Measurements from ENCODE around the gene B3GNT9. TPM values are rescaled to one million over a fixed set of nuclear protein-coding genes. Genes with fewer than 3 reads are reported as not detected.
A peak's percentile ranks its signal among the peaks of the same experiment; 100 is the strongest.

Gene B3GNT9
- total RNA-seq, 4 donors from 2014 or later, result 52.0 to 103 (median 85.7) TPM

- Histone ChIP-seq H3K9me3 (no peaks in the 10 kb centered on the region), H3K4me3 (replicated peaks in 1 of 3) (peak overlapping the region; percentile 47 to 94 (median 73)), H3K36me3 (no peaks in the 10 kb centered on the region), H3K27ac (peak overlapping the region; percentile 62 to 79 (median 71)), H3K4me1 (peaks cover 44 to 48% of the 10 kb centered on the region in 2 donors), H3K27me3 (no peaks in the 10 kb centered on the region)
- peak; percentile 59 to 68 for DNase-seq
- TF ChIP-seq POLR2A (IDR thresholded peaks at IDR 0.05), result no peak
- TF ChIP-seq, protein P1, sequence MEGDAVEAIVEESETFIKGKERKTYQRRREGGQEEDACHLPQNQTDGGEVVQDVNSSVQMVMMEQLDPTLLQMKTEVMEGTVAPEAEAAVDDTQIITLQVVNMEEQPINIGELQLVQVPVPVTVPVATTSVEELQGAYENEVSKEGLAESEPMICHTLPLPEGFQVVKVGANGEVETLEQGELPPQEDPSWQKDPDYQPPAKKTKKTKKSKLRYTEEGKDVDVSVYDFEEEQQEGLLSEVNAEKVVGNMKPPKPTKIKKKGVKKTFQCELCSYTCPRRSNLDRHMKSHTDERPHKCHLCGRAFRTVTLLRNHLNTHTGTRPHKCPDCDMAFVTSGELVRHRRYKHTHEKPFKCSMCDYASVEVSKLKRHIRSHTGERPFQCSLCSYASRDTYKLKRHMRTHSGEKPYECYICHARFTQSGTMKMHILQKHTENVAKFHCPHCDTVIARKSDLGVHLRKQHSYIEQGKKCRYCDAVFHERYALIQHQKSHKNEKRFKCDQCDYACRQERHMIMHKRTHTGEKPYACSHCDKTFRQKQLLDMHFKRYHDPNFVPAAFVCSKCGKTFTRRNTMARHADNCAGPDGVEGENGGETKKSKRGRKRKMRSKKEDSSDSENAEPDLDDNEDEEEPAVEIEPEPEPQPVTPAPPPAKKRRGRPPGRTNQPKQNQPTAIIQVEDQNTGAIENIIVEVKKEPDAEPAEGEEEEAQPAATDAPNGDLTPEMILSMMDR (IDR thresholded peaks at IDR 0.05), result no peak
- intact Hi-C loops (cut with DNase I), result loop anchor here (10.0 kb wide), 1 partner anchor 54 kb away; the partner anchor contains the start of gene PHAF1
- WGBS, 2 donors, result 7 to 9% methylated on average over 22 to 29 of the region's 34 CpGs
These were observed 8.1 kb upstream of the B3GNT9 start for GRCh38 chr16:67158637-67159600.

DNA sequence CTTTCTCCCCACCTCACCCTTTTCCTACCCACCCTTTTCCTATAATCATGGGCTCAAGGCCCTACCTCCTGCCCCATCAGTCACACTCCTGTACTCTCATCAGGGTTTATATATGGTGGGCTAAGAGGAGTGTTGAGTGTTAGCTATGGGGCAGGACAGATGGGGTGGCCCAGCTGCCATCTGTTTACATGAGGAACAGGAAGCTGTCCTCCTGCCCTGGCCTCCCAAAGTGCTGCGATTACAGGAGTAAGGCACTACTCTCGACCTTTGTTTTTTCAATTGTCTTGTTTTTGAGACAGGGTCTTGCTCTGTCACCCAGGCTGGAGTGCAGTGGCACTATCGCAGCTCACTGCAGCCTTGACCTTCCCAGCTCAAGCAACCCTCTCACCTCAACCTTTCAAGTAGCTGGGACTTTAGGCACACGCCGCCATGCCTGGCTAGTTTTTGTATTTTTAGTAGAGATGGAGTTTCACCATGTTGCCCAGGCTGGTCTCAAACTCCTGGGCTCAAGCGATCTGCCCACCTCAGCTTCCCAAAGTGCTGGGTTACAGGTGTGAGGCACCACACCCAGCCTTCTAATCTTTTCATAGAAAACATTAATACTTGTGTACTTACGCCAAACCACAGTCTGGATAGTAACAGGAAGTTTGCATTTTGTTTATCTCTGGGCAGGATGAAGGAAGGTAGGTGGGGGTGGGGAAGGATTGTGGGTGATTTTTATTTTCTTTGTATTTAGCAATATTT is 7.3 kb upstream of the B3GNT9 start:
- H3K4me1 ChIP-seq, result peaks cover 35 to 40% of the 10 kb centered on the region in 2 donors
- intact Hi-C loops (cut with DNase I), result loop anchor here (10.0 kb wide), 1 partner anchor 53 kb away; the partner anchor contains the start of gene PHAF1
- no peaks in the 10 kb centered on the region for H3K36me3 ChIP-seq
- H3K9me3 ChIP-seq, result no peaks in the 10 kb centered on the region
- H3K27ac ChIP-seq, result peak overlapping the region in 1 of 3 donors; percentile 62
- WGBS, 2 donors, result 40 to 44% methylated on average over 7 of the region's 7 CpGs
- no peak overlapping the region for H3K4me3 ChIP-seq (replicated peaks in 1 of 3)
- DNase-seq, result no peak
- TF ChIP-seq, protein P1 (IDR thresholded peaks at IDR 0.05), result no peak
- TF ChIP-seq POLR2A (IDR thresholded peaks at IDR 0.05), result no peak
- H3K27me3 ChIP-seq, result no peaks in the 10 kb centered on the region

DNA sequence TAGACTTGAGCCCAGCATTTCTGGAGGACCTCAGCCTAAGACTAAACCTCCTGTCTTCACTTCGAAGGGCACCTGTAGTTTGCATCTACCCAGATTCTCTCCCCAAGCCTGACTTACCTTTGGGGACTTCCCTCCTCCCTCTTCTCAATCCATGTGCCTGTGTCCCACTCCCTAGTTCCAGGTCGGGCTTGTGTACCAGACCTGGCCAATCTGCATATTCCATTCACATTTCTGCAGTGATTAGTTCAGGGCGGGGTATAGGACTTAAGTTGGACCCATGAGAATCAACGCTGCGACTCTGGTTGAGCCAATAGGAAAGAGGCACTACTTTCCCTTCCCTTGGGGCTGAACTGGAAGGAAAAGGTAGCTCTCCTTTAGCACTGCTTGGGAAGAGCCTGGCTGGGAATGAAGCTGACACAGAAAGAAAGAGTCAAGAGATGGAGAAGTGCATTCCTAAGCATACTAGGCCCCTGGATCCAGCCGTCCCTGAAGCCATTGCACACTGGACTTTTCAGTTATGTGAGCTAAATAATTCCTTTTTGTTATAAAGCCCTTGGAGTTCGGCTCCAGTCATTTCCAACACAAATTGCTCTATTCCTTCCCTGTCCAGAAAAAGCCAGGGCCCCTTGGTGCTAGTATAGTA is 6.4 kb upstream of the B3GNT9 start:
- H3K4me3 ChIP-seq (replicated peaks in 1 of 3), result no peak overlapping the region
- intact Hi-C loops (cut with DNase I), result loop anchor here (10.0 kb wide), 1 partner anchor 52 kb away; the partner anchor contains the start of gene PHAF1
- peaks cover 30 to 31% of the 10 kb centered on the region in 2 donors for H3K4me1 ChIP-seq
- DNase-seq, result no peak
- H3K36me3 ChIP-seq, result no peaks in the 10 kb centered on the region
- WGBS, 2 donors, result 69 to 75% methylated on average over 7 of the region's 7 CpGs
- no peak overlapping the region for H3K27ac ChIP-seq
- H3K9me3 ChIP-seq, result no peaks in the 10 kb centered on the region
- no peaks in the 10 kb centered on the region for H3K27me3 ChIP-seq
- TF ChIP-seq, protein P1 (IDR thresholded peaks at IDR 0.05), result no peak
- no peak for TF ChIP-seq POLR2A (IDR thresholded peaks at IDR 0.05)

GRCh38 chr16:67156143-67156844 is 5.5 kb upstream of the B3GNT9 start:
- no peak for DNase-seq
- no peak for TF ChIP-seq POLR2A (IDR thresholded peaks at IDR 0.05)
- TF ChIP-seq, protein P1 (IDR thresholded peaks at IDR 0.05), result no peak
- H3K36me3 ChIP-seq, result no peaks in the 10 kb centered on the region
- no peaks in the 10 kb centered on the region for H3K27me3 ChIP-seq
- WGBS, 2 donors, result 66 to 70% methylated on average over 15 of the region's 15 CpGs
- H3K4me1 ChIP-seq, result peaks cover 28 to 32% of the 10 kb centered on the region in 2 donors
- H3K27ac ChIP-seq, result no peak overlapping the region
- H3K4me3 ChIP-seq (replicated peaks in 1 of 3), result no peak overlapping the region
- H3K9me3 ChIP-seq, result no peaks in the 10 kb centered on the region
- intact Hi-C loops (cut with DNase I), result loop anchor here (10.0 kb wide), 1 partner anchor 51 kb away; the partner anchor contains the start of gene PHAF1
